Activated CD4-positive, alpha-beta T cell treated with anti-CD3 and anti-CD28 coated beads, Interleukin-2, amount 50 U/mL, for 16 hours (primary cell): ENCODE results near the gene NR1H3.
"Not testable (repeated sequence)": the region's sequence is repeated elsewhere in the genome, so short reads cannot be mapped to it uniquely, and the experiment has no call there.

ENCODE experiments used
- DNase-seq: peaks from one replicate; pipeline ENCODE4 v3.0.0-alpha.2; 2020

The NR1H3 gene

DNA sequence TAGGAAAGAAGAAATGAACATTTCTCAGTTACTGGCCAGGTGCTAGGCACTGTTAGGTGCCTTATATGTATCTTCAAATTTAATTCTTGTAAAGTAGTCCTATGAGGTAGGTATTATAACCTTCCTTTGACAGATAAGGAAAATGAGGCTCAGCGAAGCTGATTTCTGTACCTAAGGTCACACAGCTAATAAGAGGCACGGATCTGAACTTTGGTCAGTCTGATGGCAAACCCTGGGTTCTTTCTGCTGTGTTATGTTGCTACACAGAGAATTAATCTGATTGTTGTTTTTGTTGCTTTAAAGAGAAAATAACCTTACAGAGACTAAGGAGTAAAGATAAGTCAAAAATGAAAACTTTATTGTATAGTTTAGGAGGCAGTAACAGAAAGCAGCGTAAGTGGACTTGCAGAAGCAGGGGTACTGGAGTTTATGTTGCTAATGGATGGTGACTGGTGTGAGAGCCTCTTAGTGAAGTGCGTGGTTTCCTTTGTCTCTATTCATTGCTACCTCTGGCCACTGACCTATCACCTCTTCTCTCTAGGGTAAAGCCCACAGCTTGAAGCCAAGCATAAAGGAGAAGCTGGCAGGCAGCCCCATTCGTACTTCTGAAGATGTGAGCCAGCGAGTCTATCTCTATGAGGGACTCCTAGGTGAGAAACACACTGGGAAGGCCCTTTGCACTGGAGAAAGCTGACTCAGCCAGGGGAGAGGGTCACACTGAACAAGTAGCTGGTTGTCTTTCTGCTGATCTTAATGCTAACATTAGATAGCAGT is 50.4 kb downstream of the NR1H3 start:
- DNase-seq, result no peak

DNA sequence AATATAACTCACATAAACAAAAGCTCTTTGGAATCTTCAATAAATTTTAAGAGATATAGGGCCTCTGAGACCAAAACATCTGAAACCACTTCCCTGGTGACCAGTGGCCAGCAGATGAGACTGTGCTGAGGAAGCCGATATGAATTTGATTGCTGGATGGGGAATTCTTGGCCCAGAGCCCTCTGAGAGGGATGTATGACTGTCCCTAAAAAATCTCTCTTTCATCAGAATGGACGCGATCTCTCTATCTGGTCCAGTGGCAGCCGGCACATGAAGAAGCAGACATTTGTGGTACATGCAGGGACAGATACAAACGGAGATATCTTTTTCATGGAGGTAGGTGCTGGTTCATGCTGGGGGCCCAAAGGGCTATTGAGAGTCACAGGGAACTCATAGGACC is 57.2 kb downstream of the NR1H3 start:
- no peak for DNase-seq

DNA sequence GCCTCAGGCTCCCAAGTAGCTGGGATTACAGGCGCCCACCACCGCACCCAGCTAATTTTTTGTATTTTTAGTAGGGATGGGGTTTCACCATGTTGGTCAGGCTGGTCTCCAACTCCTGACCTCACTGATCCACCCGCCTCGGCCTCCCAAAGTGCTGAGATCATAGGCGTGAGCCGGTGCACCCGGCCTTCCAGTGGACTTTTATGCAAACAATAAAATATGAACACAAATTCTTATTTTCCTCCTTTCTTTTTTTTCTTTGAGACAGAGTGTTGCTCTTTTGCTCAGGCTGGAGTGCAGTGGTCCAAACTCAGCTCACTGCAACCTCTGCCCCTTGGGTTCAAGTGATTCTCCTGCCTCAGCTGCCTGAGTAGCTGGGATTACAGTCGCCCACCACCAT is 58.7 kb downstream of the NR1H3 start:
- not testable (repeated sequence) for DNase-seq

DNA sequence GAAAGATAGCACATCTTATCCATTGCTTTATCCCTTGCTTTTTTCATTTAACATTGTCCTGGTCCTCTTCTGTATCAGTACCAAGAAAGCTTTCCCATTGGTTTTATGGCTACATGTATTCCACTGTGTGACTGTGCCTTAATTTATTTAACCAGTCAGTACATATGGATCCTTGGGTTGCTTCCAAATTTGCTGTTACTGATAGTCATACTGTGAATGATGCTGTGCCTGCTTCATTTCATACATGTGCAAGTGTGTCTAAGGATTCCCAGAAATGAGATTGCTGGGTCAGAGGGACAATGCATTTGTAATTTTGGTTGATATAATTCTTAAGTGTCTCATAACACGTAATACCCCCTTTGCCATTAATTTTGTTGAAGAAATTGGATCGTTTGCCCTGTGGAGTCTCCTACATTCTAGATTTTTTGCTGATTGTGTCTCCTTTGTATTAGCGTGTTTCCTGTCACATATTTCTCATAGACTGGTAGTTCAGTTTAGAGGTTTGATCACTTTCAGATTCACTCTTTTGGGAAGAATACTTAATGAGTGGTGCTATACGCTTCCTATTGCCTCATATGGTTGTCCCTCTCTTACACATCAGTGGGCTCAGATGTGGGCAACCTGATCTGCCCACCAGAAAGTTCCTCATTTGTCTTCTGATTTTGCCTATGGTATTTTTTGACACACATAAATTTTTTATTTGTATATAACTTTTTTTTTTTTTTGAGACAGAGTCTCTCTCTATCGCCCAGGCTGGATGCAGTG is 59.5 kb downstream of the NR1H3 start:
- no peak for DNase-seq

DNA sequence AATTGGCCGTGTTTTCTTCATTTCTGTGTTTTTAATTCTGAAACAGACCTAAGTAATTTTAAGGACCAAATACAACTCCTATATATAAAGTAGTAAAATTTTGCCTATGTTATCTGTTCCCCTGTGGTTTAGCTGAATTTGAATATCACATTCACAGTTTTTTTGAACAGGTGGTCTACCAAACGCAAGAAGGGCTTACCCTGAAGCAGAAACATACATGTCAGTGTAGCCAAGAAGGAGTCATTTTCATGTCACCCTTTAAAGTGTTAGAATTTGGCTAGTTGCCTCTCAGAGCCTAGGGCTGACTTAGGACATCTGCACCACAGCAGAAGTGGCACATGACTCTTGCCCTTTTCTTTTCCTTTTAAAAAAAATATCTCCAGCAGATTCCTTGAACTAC is 60.4 kb downstream of the NR1H3 start:
- no peak for DNase-seq
